Gastrocnemius medialis (tissue), 4 donors: ENCODE data around the gene GNPAT. TPM values are rescaled to one million over a fixed set of nuclear protein-coding genes. Genes with fewer than 3 reads are reported as not detected.

Source experiments
- ATAC-seq, 2 donors: fragments of 150-250 bp; one replicate each; pipeline ENCODE4 v1.9.1; 2016
- DNase-seq, 2 donors: peaks; one replicate each; pipeline ENCODE4 v3.0.0-alpha.2; 2019
- H3K27ac ChIP-seq, 4 donors: fragments of 200-600 bp; sonication (generic); 1 replicate in 1 of 4; 2 replicates in 3 of 4; pipeline ENCODE4 v1.5.1; 2016 to 2018; ENCODE audit warnings: mild to moderate bottlenecking in 2 of 4, moderate library complexity in 1 of 4
- H3K27me3 ChIP-seq, 3 donors: fragments of 200-600 bp; sonication (generic) in 2 of 3; 1 replicate in 1 of 3; 2 replicates in 2 of 3; pipeline versions ENCODE4 v1.5.1 to v1.6.0; 2016 to 2019; ENCODE audit warnings: mild to moderate bottlenecking in 1 of 3, moderate library complexity in 1 of 3
- H3K36me3 ChIP-seq, 2 donors: fragments of 200-600 bp; sonication (generic) in 1 of 2; one replicate each; pipeline ENCODE4 v1.5.1; 2017 to 2018
- H3K4me1 ChIP-seq, 2 donors: fragments of 200-600 bp; sonication (generic) in 1 of 2; one replicate each; pipeline ENCODE4 v1.5.1; 2016 to 2017; ENCODE audit warnings: mild to moderate bottlenecking in 2 of 2
- H3K4me3 ChIP-seq, 4 donors: fragments of 200-600 bp; sonication (generic) in 3 of 4; 1 replicate in 1 of 4; 2 replicates in 3 of 4; pipeline ENCODE4 v1.5.1; 2016 to 2019; ENCODE audit warnings: mild to moderate bottlenecking in 2 of 4
- H3K9me3 ChIP-seq, 3 donors: fragments of 200-600 bp; sonication (generic) in 2 of 3; 1 replicate in 1 of 3; 2 replicates in 2 of 3; pipeline ENCODE4 v1.5.1; 2016 to 2019
- CTCF ChIP-seq, 5 experiments: fragments of 450-650 bp in 3 of 5; fragments of 200-600 bp in 2 of 5; sonication (generic) in 2 of 5; IDR thresholded peaks in 4 of 5; conservative IDR thresholded peaks in 1 of 5; 1 replicate in 4 of 5; 2 replicates in 1 of 5; pipeline ENCODE4 v1.5.1; 2016 to 2019; ENCODE audit warnings: antibody characterized with exemption in 5 of 5, mild to moderate bottlenecking in 3 of 5, moderate library complexity in 3 of 5
- POLR2A ChIP-seq, 2 donors: fragments of 450-650 bp; IDR thresholded peaks; one replicate each; pipeline ENCODE4 v1.6.1; 2017; ENCODE audit warnings: antibody characterized with exemption in 2 of 2, mild to moderate bottlenecking in 2 of 2, moderate library complexity in 2 of 2
- in situ Hi-C, 4 donors: fragments of 200-750 bp; cut with MboI; loops; one replicate each; pipeline versions ENCODE4 v1.15.0 to v1.8.0; 2017; ENCODE audit warnings: low sequenced_read_pairs in 4 of 4
- intact Hi-C: fragments of 100-400 bp; cut with DNase I; formaldehyde crosslinking; loops from one replicate; pipeline ENCODE4 v1.15.1; 2023; ENCODE audit warnings: low total_unique reads
- total RNA-seq, 4 donors: library from RNA; depleted of rRNA; stranded (reverse); fragments of >200 nt; gene quantifications; one replicate each; pipeline versions ENCODE4 v1.1.0 to v1.2.3, GENCODE V29; 2016

Gene GNPAT
- total RNA-seq, 4 donors from 2014 or later = 95.1 to 128 (median 104) TPM

- in situ Hi-C loops (loop anchor here (5.0 to 25.0 kb wide), 6 partner anchors 228 to 418 kb away; partner anchors contain the start of genes ARV1 (in 1 of the 4) and TTC13 (in 1 of the 4)), intact Hi-C loops (no loop called here)
Measured at GRCh38 chr1:231214918-231215680, 25.9 kb upstream of the GNPAT start.

GRCh38 chr1:231215681-231216385, 25.2 kb upstream of the GNPAT start:
- no peak for ATAC-seq
- intact Hi-C loops = no loop called here
- Histone ChIP-seq H3K4me1 (no peaks in the 10 kb centered on the region), H3K27ac (no peak overlapping the region), H3K4me3 (no peak overlapping the region), H3K9me3 (no peaks in the 10 kb centered on the region), H3K27me3 (peaks cover 0 to 4% (median 0%) of the 10 kb centered on the region in 3 donors), H3K36me3 (no peaks in the 10 kb centered on the region)
- in situ Hi-C loops = loop anchor here (10.0 to 25.0 kb wide), 5 partner anchors 229 to 404 kb away; partner anchors contain the start of genes ARV1 (in 1 of the 4) and TTC13 (in 1 of the 4)
- TF ChIP-seq CTCF (IDR thresholded peaks at IDR 0.05 in 4 of 5, conservative IDR thresholded peaks at IDR 0.05 in 1 of 5) = no peak
- TF ChIP-seq POLR2A (IDR thresholded peaks at IDR 0.05) = no peak
- DNase-seq = no peak

More at GRCh38 chr1:231214918-231215680, 25.9 kb upstream of the GNPAT start:
- no peak overlapping the region for H3K4me3 ChIP-seq
- H3K9me3 ChIP-seq = no peaks in the 10 kb centered on the region
- TF ChIP-seq POLR2A (IDR thresholded peaks at IDR 0.05) (no peak), CTCF (IDR thresholded peaks at IDR 0.05 in 4 of 5, conservative IDR thresholded peaks at IDR 0.05 in 1 of 5) (no peak)
- H3K27me3 ChIP-seq = peaks cover 0 to 4% (median 0%) of the 10 kb centered on the region in 3 donors
- H3K27ac ChIP-seq = no peak overlapping the region
- H3K36me3 ChIP-seq = no peaks in the 10 kb centered on the region
- no peaks in the 10 kb centered on the region for H3K4me1 ChIP-seq
- ATAC-seq = no peak
- no peak for DNase-seq

- no peak for ATAC-seq
- peaks cover 0 to 4% (median 0%) of the 10 kb centered on the region in 3 donors for H3K27me3 ChIP-seq
- intact Hi-C loops = no loop called here
Measured at GRCh38 chr1:231216498-231216897, 24.5 kb upstream of the GNPAT start.

DNA sequence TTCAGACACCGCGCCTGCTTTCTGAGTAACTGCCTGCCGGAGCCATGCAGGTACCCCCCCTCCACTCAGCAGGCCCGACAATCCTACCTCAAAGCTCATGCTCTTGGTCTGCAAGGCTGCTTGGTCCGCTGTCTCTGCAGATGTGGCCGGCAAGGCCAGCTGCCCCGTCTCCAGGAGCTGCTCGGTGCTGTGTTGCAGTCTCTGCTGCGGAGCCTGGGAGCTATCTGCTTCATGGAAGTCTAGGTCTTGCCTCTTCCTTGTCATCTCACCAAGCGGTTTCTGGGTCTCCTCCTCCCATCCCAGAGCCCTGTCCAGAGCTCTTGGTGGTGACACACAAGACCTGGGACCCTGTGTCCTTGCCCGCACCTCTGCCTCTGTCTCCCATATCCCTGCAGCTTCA, 24.0 kb upstream of the GNPAT start:
- Histone ChIP-seq H3K27ac (no peak overlapping the region), H3K9me3 (no peaks in the 10 kb centered on the region), H3K27me3 (peaks cover 0 to 4% (median 0%) of the 10 kb centered on the region in 3 donors), H3K36me3 (no peaks in the 10 kb centered on the region), H3K4me3 (no peak overlapping the region), H3K4me1 (no peaks in the 10 kb centered on the region)
- ATAC-seq = no peak
- intact Hi-C loops (no loop called here), in situ Hi-C loops (loop anchor here (10.0 to 25.0 kb wide), 5 partner anchors 230 to 405 kb away; partner anchors contain the start of genes ARV1 (in 1 of the 4) and TTC13 (in 1 of the 4))
- TF ChIP-seq POLR2A (IDR thresholded peaks at IDR 0.05) (no peak), CTCF (IDR thresholded peaks at IDR 0.05 in 4 of 5, conservative IDR thresholded peaks at IDR 0.05 in 1 of 5) (no peak)
- no peak for DNase-seq

More at GRCh38 chr1:231216498-231216897, 24.5 kb upstream of the GNPAT start:
- Histone ChIP-seq H3K9me3 (no peaks in the 10 kb centered on the region), H3K4me3 (no peak overlapping the region), H3K36me3 (no peaks in the 10 kb centered on the region), H3K4me1 (no peaks in the 10 kb centered on the region), H3K27ac (no peak overlapping the region)
- no peak for TF ChIP-seq CTCF (IDR thresholded peaks at IDR 0.05 in 4 of 5, conservative IDR thresholded peaks at IDR 0.05 in 1 of 5)
- TF ChIP-seq POLR2A (IDR thresholded peaks at IDR 0.05) = no peak
- in situ Hi-C loops = loop anchor here (10.0 to 25.0 kb wide), 5 partner anchors 229 to 404 kb away; partner anchors contain the start of genes ARV1 (in 1 of the 4) and TTC13 (in 1 of the 4)
- DNase-seq = no peak
